GM18499 (cell line): ENCODE data around the gene MAGEB16.

Experiments
- ATAC-seq: cut with Tn5 transposase; IDR thresholded peaks from one replicate; pipeline ENCODE4 v1.9.1; 2021; ENCODE audit warnings: moderate number of reproducible peaks; ENCODE audit not compliant: insufficient read depth, unreplicated experiment

MAGEB16 gene

GRCh38 chrX:35798042-35798441 is at the start of gene MAGEB16:
TSS of gene MAGEB16 (plus strand) at chrX:35798342. CDS start at chrX:35802197, 3,855 bp downstream.
- ATAC-seq = no peak

- ATAC-seq = no peak
These were observed 24.1 kb upstream of the MAGEB16 start for GRCh38 chrX:35773958-35774564.

GRCh38 chrX:35785075-35785474 is 13.1 kb upstream of the MAGEB16 start:
- no peak for ATAC-seq

- no peak for ATAC-seq
These were observed 11.9 kb upstream of the MAGEB16 start for GRCh38 chrX:35786271-35786670.

GRCh38 chrX:35787867-35788266 is 10.3 kb upstream of the MAGEB16 start:
- ATAC-seq = no peak

- no peak for ATAC-seq
These were observed 2.3 kb downstream of the MAGEB16 start for GRCh38 chrX:35800474-35800873.

GRCh38 chrX:35809781-35810180 is 11.6 kb downstream of the MAGEB16 start:
- no peak for ATAC-seq

GRCh38 chrX:35819241-35819640 is 21.1 kb downstream of the MAGEB16 start:
- ATAC-seq = no peak

GRCh38 chrX:35826503-35826902 is 28.4 kb downstream of the MAGEB16 start:
- ATAC-seq = no peak

- ATAC-seq = no peak
These were observed 31.4 kb downstream of the MAGEB16 start for GRCh38 chrX:35829501-35829900.

- ATAC-seq = no peak
These were observed 43.7 kb downstream of the MAGEB16 start for GRCh38 chrX:35841872-35842271.

- ATAC-seq = no peak
These were observed 44.5 kb downstream of the MAGEB16 start for GRCh38 chrX:35842674-35843073.

- ATAC-seq = no peak
These were observed 49.6 kb downstream of the MAGEB16 start for GRCh38 chrX:35847736-35848135.
